Bronchial epithelial cell (primary cell): ENCODE results near the gene PTPMT1. TPM values are rescaled to one million over a fixed set of nuclear protein-coding genes. Genes with fewer than 3 reads are reported as not detected.
"Not testable (repeated sequence)": the region's sequence is repeated elsewhere in the genome, so short reads cannot be mapped to it uniquely, and the experiment has no call there.

Experiments used
- DNase-seq: peaks from one replicate; pipeline ENCODE4 v3.0.0-alpha.2; 2010; ENCODE audit warnings: low read depth
- FAIRE-seq: peaks from 2 replicates; lab custom pipeline; 2011; peaks lifted over from hg19 to GRCh38; lab: Jason Lieb, UNC
- H3K27me3 ChIP-seq: 2 replicates; pipeline ENCODE4 v1.5.1; 2011; ENCODE audit warnings: low read length; ENCODE audit not compliant: control insufficient read depth, insufficient read depth
- H3K36me3 ChIP-seq: 2 replicates; pipeline ENCODE4 v1.5.1; 2011; ENCODE audit warnings: low read length; ENCODE audit not compliant: control insufficient read depth, insufficient read depth
- H3K4me3 ChIP-seq: 2 replicates; pipeline ENCODE4 v1.5.1; 2011; ENCODE audit warnings: mild to moderate bottlenecking, low read depth, low read length, control low read depth
- CTCF ChIP-seq: IDR thresholded peaks from 2 replicates; pipeline ENCODE4 v1.5.1; 2011; ENCODE audit warnings: mild to moderate bottlenecking, moderate library complexity, low read length, control low read depth, inconsistent platforms; ENCODE audit not compliant: insufficient read depth, severe bottlenecking
- total RNA-seq: library from RNA; depleted of rRNA; stranded (reverse); fragments of >200 nt; gene quantifications from 2 replicates; pipeline ENCODE4 v1.2.1, GENCODE V29; 2014

Gene PTPMT1
- total RNA-seq, 1 donor from 2014 or later, result 147 TPM

DNA sequence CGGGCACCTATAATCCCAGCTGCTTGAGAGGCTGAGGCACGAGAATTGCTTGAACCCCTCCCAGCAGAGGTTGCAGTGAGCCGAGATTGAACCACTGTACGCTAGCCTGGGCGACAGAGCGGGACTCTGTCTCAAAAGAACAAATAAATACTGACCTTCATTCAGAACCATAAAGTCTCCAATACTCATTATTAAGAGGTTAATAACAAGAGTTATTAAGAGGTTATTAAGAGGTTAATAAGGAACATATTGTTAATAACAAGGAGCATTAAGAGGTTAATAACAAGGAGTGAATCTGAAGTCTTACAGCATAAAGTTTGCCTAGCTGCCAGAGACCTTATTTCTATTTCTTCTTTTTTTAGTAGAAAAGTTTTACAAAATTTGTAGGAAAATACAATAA is 20.1 kb upstream of the PTPMT1 start:
- no peak for TF ChIP-seq CTCF
- Histone ChIP-seq H3K4me3 (no peak overlapping the region), H3K27me3 (no peaks in the 10 kb centered on the region), H3K36me3 (peaks cover 1% of the 10 kb centered on the region)
- DNase-seq (no peak), FAIRE-seq (no peak)

DNA sequence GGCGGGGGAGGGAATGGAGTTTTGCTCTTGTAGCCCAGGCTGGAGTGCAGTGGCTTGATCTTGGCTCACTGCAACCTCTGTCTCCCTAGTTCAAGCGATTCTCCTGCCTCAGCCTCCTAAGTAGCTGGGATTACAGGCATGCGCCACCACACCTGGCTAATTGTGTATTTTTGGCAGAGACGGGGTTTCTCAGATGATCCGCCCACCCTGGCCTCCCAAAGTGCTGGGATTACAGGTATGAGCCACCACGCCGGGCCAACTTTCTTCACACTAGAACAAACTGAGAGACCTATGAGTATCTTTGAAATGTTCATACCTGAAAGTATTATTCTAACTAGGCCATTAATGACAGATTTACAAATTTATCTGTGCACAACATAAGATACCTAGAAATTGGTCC is 19.1 kb upstream of the PTPMT1 start:
- not testable (repeated sequence) for H3K27me3 ChIP-seq, FAIRE-seq, H3K4me3 ChIP-seq, H3K36me3 ChIP-seq, DNase-seq

DNA sequence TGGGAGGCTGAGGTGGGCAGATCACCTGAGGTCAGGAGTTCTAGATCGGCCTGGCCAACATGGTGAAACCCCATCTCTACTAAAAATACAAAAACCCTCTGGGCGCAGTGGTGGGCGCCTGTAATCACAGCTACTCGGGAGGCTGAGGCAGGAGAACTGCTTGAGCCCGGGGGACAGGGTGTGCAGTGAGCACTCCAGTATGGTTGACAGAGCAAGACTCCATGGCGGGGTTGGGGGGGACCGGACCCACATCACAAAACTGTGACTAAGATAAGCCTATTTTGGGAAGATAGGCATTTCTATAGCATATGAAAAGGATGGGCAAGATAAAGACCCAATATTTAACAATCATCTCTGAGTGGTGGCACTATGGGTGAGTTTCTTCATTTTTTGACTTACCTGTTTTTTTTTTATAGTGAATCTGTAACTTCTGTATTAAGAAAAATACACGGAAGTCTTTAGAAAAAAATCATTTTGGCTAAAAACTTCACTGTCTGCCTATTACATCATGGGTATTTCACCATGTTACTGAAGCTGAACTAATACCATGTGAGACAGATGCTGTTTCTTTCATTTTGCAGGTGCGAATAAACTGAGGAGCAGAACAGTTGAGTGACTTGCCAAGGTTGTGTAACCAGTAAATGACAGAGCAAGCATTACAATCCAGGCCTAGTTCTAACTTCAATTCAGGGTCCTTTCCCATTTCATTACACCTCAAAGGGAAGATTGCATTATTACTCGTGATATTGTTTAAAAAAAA is 14.9 kb upstream of the PTPMT1 start:
- Histone ChIP-seq H3K36me3 (no peaks in the 10 kb centered on the region), H3K4me3 (no peak overlapping the region), H3K27me3 (no peaks in the 10 kb centered on the region)
- no peak for FAIRE-seq
- DNase-seq, result no peak
- TF ChIP-seq CTCF, result no peak

DNA sequence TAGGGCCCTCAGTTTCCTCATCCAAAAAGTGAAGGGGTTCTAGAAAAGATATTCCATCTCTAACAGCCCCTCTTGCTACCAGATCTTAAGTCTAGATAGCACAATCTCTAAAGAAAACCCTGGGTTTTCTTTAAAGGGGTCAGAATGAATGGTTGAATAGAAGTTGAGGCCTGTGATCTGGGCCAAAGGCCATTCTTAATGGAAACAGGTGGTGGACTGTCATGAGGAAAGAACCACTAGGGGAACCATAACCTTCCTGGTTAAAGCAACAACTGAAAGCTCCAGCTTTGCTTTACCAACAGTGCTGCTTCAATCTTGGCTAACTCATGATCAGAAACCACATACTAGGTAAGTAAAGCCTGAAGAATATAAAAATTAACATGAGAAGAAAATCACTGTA is 14.3 kb upstream of the PTPMT1 start:
- FAIRE-seq (no peak), DNase-seq (peak; percentile 36)
- H3K27me3 ChIP-seq, result no peaks in the 10 kb centered on the region
- H3K36me3 ChIP-seq, result no peaks in the 10 kb centered on the region
- H3K4me3 ChIP-seq, result no peak overlapping the region
- peak; percentile 45 for TF ChIP-seq CTCF

DNA sequence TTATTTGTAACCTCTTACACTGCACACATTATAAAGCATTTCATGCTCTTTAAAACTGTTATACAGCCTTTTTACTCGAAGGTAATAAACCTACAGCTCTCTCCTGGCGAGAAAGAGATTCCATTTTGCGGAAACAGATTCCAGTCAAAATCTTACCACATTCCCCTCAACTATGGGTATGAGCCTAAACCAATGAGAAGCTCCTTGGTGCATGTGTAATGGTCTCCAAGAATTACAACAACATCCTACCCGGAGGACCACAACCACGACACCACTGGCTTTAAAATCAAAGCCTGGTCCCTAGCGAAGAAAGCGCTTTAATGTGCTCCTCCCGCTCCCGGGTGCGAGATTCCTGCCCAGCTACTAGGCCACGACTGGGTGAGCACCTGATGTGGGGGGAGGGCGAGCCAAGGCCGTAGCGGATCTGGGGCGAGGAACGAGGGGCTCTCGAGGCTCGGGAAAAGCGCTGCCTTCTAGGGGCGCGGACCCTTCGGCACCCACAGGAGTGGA is 13.3 kb upstream of the PTPMT1 start:
- Histone ChIP-seq H3K36me3 (no peaks in the 10 kb centered on the region), H3K4me3 (peak overlapping the region; percentile 95), H3K27me3 (no peaks in the 10 kb centered on the region)
- DNase-seq (peak; percentile 38), FAIRE-seq (no peak)
- TF ChIP-seq CTCF, result no peak

GRCh38 chr11:47552566-47553405 is 12.6 kb upstream of the PTPMT1 start, which contains the start of gene CELF1:
TSS of gene CELF1 (minus strand) at chr11:47553132. CDS start at chr11:47499523, 53,609 bp downstream.
- Histone ChIP-seq H3K4me3 (peak within 1 kb of the TSS; percentile 95), H3K36me3 (peaks cover 2% of the 10 kb centered on the region), H3K27me3 (no peaks in the 10 kb centered on the region)
- peak; percentile 72 for DNase-seq
- no peak for FAIRE-seq
- TF ChIP-seq CTCF, result peak; percentile 84
